Measurements from ENCODE around the gene RHOA.

GRCh38 chr3:49324768-49325167 is 87.0 kb downstream of the RHOA start:
- TF ChIP-seq POLR2AphosphoS5 (IDR thresholded peaks at IDR 0.05; ENCODE audit: low read depth, low read length) (no peak), TAF1 (IDR thresholded peaks at IDR 0.05; ENCODE audit: low read depth, low read length) (no peak)

All from GM12891 (cell line).